ENCODE results near the gene ENPP3.

ENPP3 gene

GRCh38 chr6:131773284-131773950 lies 136.3 kb downstream of the ENPP3 start:
- CTCF ChIA-PET = interaction anchor here (0.6 to 2.4 kb wide), 5 partner anchors 9 to 992 kb away, joined by 3 to 7 read pairs (median 3); no protein-coding TSS in a partner anchor
- TF ChIP-seq ZNF148 (tag by site-specific recombination; IDR thresholded peaks at IDR 0.05; ENCODE audit: borderline replicate concordance) (no peak), ZNF830 (tag by site-specific recombination; IDR thresholded peaks at IDR 0.05; ENCODE audit: low read depth) (no peak), OVOL3 (tag by site-specific recombination; IDR thresholded peaks at IDR 0.05) (no peak), ZNF747 (tag by site-specific recombination; IDR thresholded peaks at IDR 0.05) (no peak), HOXC10 (CRISPR knock-in tag; IDR thresholded peaks at IDR 0.05) (no peak), TRIM28 (IDR thresholded peaks at IDR 0.05; ENCODE audit: borderline replicate concordance, low read length) (no peak), GLI2 (tag by site-specific recombination; IDR thresholded peaks at IDR 0.05; ENCODE audit: borderline replicate concordance, low read depth) (no peak), ZNF776 (tag by site-specific recombination; IDR thresholded peaks at IDR 0.05; ENCODE audit: borderline replicate concordance) (no peak), SCRT2 (tag by site-specific recombination; IDR thresholded peaks at IDR 0.05) (no peak), ZNF138 (tag by site-specific recombination; IDR thresholded peaks at IDR 0.05; ENCODE audit: borderline replicate concordance) (no peak), ZNF174 (tag by site-specific recombination; IDR thresholded peaks at IDR 0.05) (no peak), ZNF366 (tag by site-specific recombination; conservative IDR thresholded peaks at IDR 0.05) (no peak)
- TF ChIP-seq, protein P1, sequence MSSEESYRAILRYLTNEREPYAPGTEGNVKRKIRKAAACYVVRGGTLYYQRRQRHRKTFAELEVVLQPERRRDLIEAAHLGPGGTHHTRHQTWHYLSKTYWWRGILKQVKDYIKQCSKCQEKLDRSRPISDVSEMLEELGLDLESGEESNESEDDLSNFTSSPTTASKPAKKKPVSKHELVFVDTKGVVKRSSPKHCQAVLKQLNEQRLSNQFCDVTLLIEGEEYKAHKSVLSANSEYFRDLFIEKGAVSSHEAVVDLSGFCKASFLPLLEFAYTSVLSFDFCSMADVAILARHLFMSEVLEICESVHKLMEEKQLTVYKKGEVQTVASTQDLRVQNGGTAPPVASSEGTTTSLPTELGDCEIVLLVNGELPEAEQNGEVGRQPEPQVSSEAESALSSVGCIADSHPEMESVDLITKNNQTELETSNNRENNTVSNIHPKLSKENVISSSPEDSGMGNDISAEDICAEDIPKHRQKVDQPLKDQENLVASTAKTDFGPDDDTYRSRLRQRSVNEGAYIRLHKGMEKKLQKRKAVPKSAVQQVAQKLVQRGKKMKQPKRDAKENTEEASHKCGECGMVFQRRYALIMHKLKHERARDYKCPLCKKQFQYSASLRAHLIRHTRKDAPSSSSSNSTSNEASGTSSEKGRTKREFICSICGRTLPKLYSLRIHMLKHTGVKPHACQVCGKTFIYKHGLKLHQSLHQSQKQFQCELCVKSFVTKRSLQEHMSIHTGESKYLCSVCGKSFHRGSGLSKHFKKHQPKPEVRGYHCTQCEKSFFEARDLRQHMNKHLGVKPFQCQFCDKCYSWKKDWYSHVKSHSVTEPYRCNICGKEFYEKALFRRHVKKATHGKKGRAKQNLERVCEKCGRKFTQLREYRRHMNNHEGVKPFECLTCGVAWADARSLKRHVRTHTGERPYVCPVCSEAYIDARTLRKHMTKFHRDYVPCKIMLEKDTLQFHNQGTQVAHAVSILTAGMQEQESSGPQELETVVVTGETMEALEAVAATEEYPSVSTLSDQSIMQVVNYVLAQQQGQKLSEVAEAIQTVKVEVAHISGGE (tag by site-specific recombination; conservative IDR thresholded peaks at IDR 0.05; ENCODE audit: low read depth) = no peak
- TF ChIP-seq, protein P2, sequence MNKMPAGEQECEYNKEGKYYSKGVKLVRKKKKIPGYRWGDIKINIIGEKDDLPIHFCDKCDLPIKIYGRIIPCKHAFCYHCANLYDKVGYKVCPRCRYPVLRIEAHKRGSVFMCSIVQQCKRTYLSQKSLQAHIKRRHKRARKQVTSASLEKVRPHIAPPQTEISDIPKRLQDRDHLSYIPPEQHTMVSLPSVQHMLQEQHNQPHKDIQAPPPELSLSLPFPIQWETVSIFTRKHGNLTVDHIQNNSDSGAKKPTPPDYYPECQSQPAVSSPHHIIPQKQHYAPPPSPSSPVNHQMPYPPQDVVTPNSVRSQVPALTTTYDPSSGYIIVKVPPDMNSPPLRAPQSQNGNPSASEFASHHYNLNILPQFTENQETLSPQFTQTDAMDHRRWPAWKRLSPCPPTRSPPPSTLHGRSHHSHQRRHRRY (tag by site-specific recombination; IDR thresholded peaks at IDR 0.05) = no peak
- TF ChIP-seq, protein P3, sequence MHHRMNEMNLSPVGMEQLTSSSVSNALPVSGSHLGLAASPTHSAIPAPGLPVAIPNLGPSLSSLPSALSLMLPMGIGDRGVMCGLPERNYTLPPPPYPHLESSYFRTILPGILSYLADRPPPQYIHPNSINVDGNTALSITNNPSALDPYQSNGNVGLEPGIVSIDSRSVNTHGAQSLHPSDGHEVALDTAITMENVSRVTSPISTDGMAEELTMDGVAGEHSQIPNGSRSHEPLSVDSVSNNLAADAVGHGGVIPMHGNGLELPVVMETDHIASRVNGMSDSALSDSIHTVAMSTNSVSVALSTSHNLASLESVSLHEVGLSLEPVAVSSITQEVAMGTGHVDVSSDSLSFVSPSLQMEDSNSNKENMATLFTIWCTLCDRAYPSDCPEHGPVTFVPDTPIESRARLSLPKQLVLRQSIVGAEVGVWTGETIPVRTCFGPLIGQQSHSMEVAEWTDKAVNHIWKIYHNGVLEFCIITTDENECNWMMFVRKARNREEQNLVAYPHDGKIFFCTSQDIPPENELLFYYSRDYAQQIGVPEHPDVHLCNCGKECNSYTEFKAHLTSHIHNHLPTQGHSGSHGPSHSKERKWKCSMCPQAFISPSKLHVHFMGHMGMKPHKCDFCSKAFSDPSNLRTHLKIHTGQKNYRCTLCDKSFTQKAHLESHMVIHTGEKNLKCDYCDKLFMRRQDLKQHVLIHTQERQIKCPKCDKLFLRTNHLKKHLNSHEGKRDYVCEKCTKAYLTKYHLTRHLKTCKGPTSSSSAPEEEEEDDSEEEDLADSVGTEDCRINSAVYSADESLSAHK (tag by site-specific recombination; IDR thresholded peaks at IDR 0.05) = no peak
- no peaks in the 10 kb centered on the region for H3K9me3 ChIP-seq (ENCODE audit: control insufficient read depth, insufficient read depth, low read depth, low read length)
- no peak overlapping the region for H3K4me3 ChIP-seq (ENCODE audit: low read depth, low read length)
- POLR2A ChIA-PET = interaction anchor here (0.6 kb wide), 1 partner anchor 121 kb away, joined by 10 read pairs; no protein-coding TSS in a partner anchor
- H3K27ac ChIP-seq (ENCODE audit: extremely low read depth, low read depth, low read length) = no peak overlapping the region
- H3K36me3 ChIP-seq (ENCODE audit: control insufficient read depth in 2 of 2, insufficient read depth in 1 of 2, low read length in 2 of 2) = no peaks in the 10 kb centered on the region
- H3K4me1 ChIP-seq (ENCODE audit: control insufficient read depth, insufficient read depth, low read length) = no peaks in the 10 kb centered on the region
